Tibial nerve (tissue), 4 donors: Measurements from ENCODE around the gene ICE2. TPM values are rescaled to one million over a fixed set of nuclear protein-coding genes. Genes with fewer than 3 reads are reported as not detected.
A peak's percentile ranks its signal among the peaks of the same experiment; 100 is the strongest.

Experiments used
- DNase-seq, 2 donors: peaks; one replicate each; pipeline ENCODE4 v3.0.0-alpha.2; 2019; ENCODE audit warnings: low spot score in 2 of 2
- H3K27ac ChIP-seq, 4 donors: fragments of 200-600 bp; sonication (generic) in 3 of 4; one replicate each; pipeline ENCODE4 v1.5.1; 2017 to 2019; ENCODE audit warnings: mild to moderate bottlenecking in 1 of 4
- H3K27me3 ChIP-seq, 2 donors: fragments of 200-600 bp; sonication (generic) in 1 of 2; one replicate each; pipeline versions ENCODE4 v1.5.1 to v1.6.0; 2017 to 2019
- H3K36me3 ChIP-seq, 3 donors: fragments of 200-600 bp; sonication (generic); one replicate each; pipeline ENCODE4 v1.5.1; 2018 to 2019
- H3K4me1 ChIP-seq, 4 donors: fragments of 200-600 bp; sonication (generic) in 3 of 4; one replicate each; pipeline ENCODE4 v1.5.1; 2017 to 2019
- H3K4me3 ChIP-seq, 4 donors: fragments of 200-600 bp; sonication (generic) in 3 of 4; one replicate each; pipeline ENCODE4 v1.5.1; 2017 to 2019; ENCODE audit warnings: mild to moderate bottlenecking in 1 of 4, moderate library complexity in 1 of 4
- H3K9me3 ChIP-seq, 4 donors: fragments of 200-600 bp; sonication (generic) in 3 of 4; one replicate each; pipeline ENCODE4 v1.5.1; 2017 to 2019
- CTCF ChIP-seq, 5 experiments: fragments of 200-600 bp in 3 of 5; fragments of 450-650 bp in 2 of 5; sonication (generic) in 3 of 5; IDR thresholded peaks; one replicate each; pipeline ENCODE4 v1.5.1; 2016 to 2019; ENCODE audit warnings: antibody characterized with exemption in 5 of 5, mild to moderate bottlenecking in 3 of 5, moderate library complexity in 2 of 5
- EP300 ChIP-seq, 2 donors: sonication (generic); formaldehyde crosslinking; IDR thresholded peaks; one replicate each; pipeline ENCODE4 v1.6.1; 2017; ENCODE audit warnings: antibody characterized with exemption in 2 of 2, mild to moderate bottlenecking in 1 of 2
- POLR2A ChIP-seq, 2 donors: fragments of 450-650 bp; IDR thresholded peaks; one replicate each; pipeline ENCODE4 v1.6.1; 2017; ENCODE audit warnings: antibody characterized with exemption in 2 of 2, mild to moderate bottlenecking in 2 of 2, moderate library complexity in 2 of 2
- WGBS, 2 donors: methylation state at CpG; one replicate each; pipeline ENCODE4 v1.1.5; 2018; 5-methylcytosine and 5-hydroxymethylcytosine counted together
- total RNA-seq, 4 donors: library from RNA; depleted of rRNA; stranded (reverse); fragments of >200 nt; gene quantifications; one replicate each; pipeline ENCODE4 v1.1.0, GENCODE V29; 2016

Gene ICE2
- total RNA-seq, 4 donors from 2014 or later, result 23.9 to 44.1 (median 26.0) TPM

- no peaks in the 10 kb centered on the region for H3K9me3 ChIP-seq
- no peak overlapping the region for H3K4me3 ChIP-seq
- no peak overlapping the region for H3K27ac ChIP-seq
- H3K4me1 ChIP-seq, result no peaks in the 10 kb centered on the region
- no peak for TF ChIP-seq EP300 (IDR thresholded peaks at IDR 0.05)
- no peak for TF ChIP-seq POLR2A (IDR thresholded peaks at IDR 0.05)
- TF ChIP-seq CTCF (IDR thresholded peaks at IDR 0.05), result no peak
- 90 to 93% methylated on average over 4 of the region's 4 CpGs for WGBS, 2 donors
- peaks cover 0 to 32% (median 0%) of the 10 kb centered on the region in 3 donors for H3K36me3 ChIP-seq
- DNase-seq, result no peak
- H3K27me3 ChIP-seq, result no peaks in the 10 kb centered on the region
These were observed 18.0 kb downstream of the ICE2 start for GRCh38 chr15:60460931-60461330.

GRCh38 chr15:60458721-60459120 lies 20.2 kb downstream of the ICE2 start:
- H3K4me1 ChIP-seq, result no peaks in the 10 kb centered on the region
- H3K27me3 ChIP-seq, result no peaks in the 10 kb centered on the region
- no peak for TF ChIP-seq EP300 (IDR thresholded peaks at IDR 0.05)
- no peak for TF ChIP-seq CTCF (IDR thresholded peaks at IDR 0.05)
- TF ChIP-seq POLR2A (IDR thresholded peaks at IDR 0.05), result no peak
- WGBS, 2 donors, result 64 to 65% methylated on average over 6 of the region's 6 CpGs
- peaks cover 0 to 33% (median 0%) of the 10 kb centered on the region in 3 donors for H3K36me3 ChIP-seq
- peak overlapping the region in 1 of 4 donors; percentile 32 for H3K27ac ChIP-seq
- H3K9me3 ChIP-seq, result no peaks in the 10 kb centered on the region
- no peak for DNase-seq
- no peak overlapping the region for H3K4me3 ChIP-seq

- DNase-seq, result no peak
- 96 to 97% methylated on average over 3 of the region's 3 CpGs for WGBS, 2 donors
- Histone ChIP-seq H3K4me1 (no peaks in the 10 kb centered on the region), H3K4me3 (no peak overlapping the region), H3K27ac (no peak overlapping the region), H3K27me3 (no peaks in the 10 kb centered on the region), H3K9me3 (no peaks in the 10 kb centered on the region), H3K36me3 (peaks cover 0 to 32% (median 0%) of the 10 kb centered on the region in 3 donors)
- TF ChIP-seq CTCF (IDR thresholded peaks at IDR 0.05) (no peak), EP300 (IDR thresholded peaks at IDR 0.05) (no peak), POLR2A (IDR thresholded peaks at IDR 0.05) (no peak)
These were observed 21.0 kb downstream of the ICE2 start for GRCh38 chr15:60457985-60458384.

- 91 to 92% methylated on average over 2 of the region's 2 CpGs for WGBS, 2 donors
- Histone ChIP-seq H3K4me3 (no peak overlapping the region), H3K36me3 (peaks cover 0 to 52% (median 0%) of the 10 kb centered on the region in 3 donors), H3K27ac (no peak overlapping the region), H3K4me1 (no peaks in the 10 kb centered on the region), H3K27me3 (no peaks in the 10 kb centered on the region), H3K9me3 (no peaks in the 10 kb centered on the region)
- DNase-seq, result no peak
- no peak for TF ChIP-seq POLR2A (IDR thresholded peaks at IDR 0.05)
- TF ChIP-seq EP300 (IDR thresholded peaks at IDR 0.05), result no peak
- TF ChIP-seq CTCF (IDR thresholded peaks at IDR 0.05), result no peak
These were observed 24.1 kb downstream of the ICE2 start for GRCh38 chr15:60454824-60455223.

GRCh38 chr15:60448668-60449360 lies 30.1 kb downstream of the ICE2 start:
- peaks cover 0 to 59% (median 0%) of the 10 kb centered on the region in 3 donors for H3K36me3 ChIP-seq
- H3K27ac ChIP-seq, result no peak overlapping the region
- TF ChIP-seq POLR2A (IDR thresholded peaks at IDR 0.05), result no peak
- TF ChIP-seq EP300 (IDR thresholded peaks at IDR 0.05), result no peak
- TF ChIP-seq CTCF (IDR thresholded peaks at IDR 0.05), result no peak
- DNase-seq, result no peak
- H3K9me3 ChIP-seq, result no peaks in the 10 kb centered on the region
- no peak overlapping the region for H3K4me3 ChIP-seq
- H3K4me1 ChIP-seq, result peaks cover 0 to 10% (median 0%) of the 10 kb centered on the region in 4 donors
- no peaks in the 10 kb centered on the region for H3K27me3 ChIP-seq
- 67 to 74% methylated on average over 5 of the region's 5 CpGs for WGBS, 2 donors
